Liver (tissue), 9 donors: ENCODE results near the gene RASAL2. TPM values are rescaled to one million over a fixed set of nuclear protein-coding genes. Genes with fewer than 3 reads are reported as not detected.

Source experiments
- DNase-seq: peaks from one replicate; pipeline ENCODE4 v3.0.0-alpha.2; 2017; ENCODE audit warnings: low spot score
- H3K27ac ChIP-seq, 2 donors: one replicate each; pipeline ENCODE4 v1.7.0; 2013; ENCODE audit warnings: inconsistent platforms in 2 of 2, low read length in 2 of 2, control low read depth in 1 of 2, low read depth in 1 of 2, mild to moderate bottlenecking in 1 of 2
- H3K27me3 ChIP-seq, 4 donors: one replicate each; pipeline versions ENCODE4 v1.6.1 to v1.7.0; 2013; ENCODE audit warnings: low read length in 3 of 4, inconsistent platforms in 1 of 4, mild to moderate bottlenecking in 1 of 4, moderate library complexity in 1 of 4; ENCODE audit not compliant: control insufficient read depth in 4 of 4, insufficient read depth in 4 of 4
- H3K36me3 ChIP-seq, 4 donors: one replicate each; pipeline versions ENCODE4 v1.6.1 to v1.7.0; 2013; ENCODE audit warnings: low read length in 3 of 4, mild to moderate bottlenecking in 3 of 4, low read depth in 1 of 4, moderate library complexity in 1 of 4; ENCODE audit not compliant: control insufficient read depth in 4 of 4, insufficient read depth in 3 of 4
- H3K4me1 ChIP-seq, 4 donors: one replicate each; pipeline versions ENCODE4 v1.6.1 to v1.7.0; 2013; ENCODE audit warnings: low read length in 3 of 4, mild to moderate bottlenecking in 3 of 4, moderate library complexity in 1 of 4; ENCODE audit not compliant: control insufficient read depth in 4 of 4, insufficient read depth in 4 of 4
- H3K4me3 ChIP-seq, 3 donors: one replicate each; pipeline versions ENCODE4 v1.6.1 to v1.7.0; 2013; ENCODE audit warnings: low read length in 3 of 3, control low read depth in 1 of 3, low read depth in 1 of 3, mild to moderate bottlenecking in 1 of 3
- H3K9ac ChIP-seq, 2 donors: one replicate each; pipeline ENCODE4 v1.7.0; 2013; ENCODE audit warnings: low read length in 2 of 2, mild to moderate bottlenecking in 2 of 2, moderate library complexity in 2 of 2, control low read depth in 1 of 2, low read depth in 1 of 2
- H3K9me3 ChIP-seq, 4 donors: one replicate each; pipeline versions ENCODE4 v1.6.1 to v1.7.0; 2013; ENCODE audit warnings: low read length in 3 of 4; ENCODE audit not compliant: control insufficient read depth in 4 of 4
- EGR1 ChIP-seq, 2 donors: IDR thresholded peaks; 2 replicates each; pipeline ENCODE4 v1.6.1; 2016 to 2018; ENCODE audit warnings: antibody characterized with exemption in 2 of 2, low read depth in 2 of 2
- FOXA1 ChIP-seq: IDR thresholded peaks from 2 replicates; pipeline ENCODE4 v1.6.1; 2016; ENCODE audit warnings: antibody characterized with exemption
- FOXA2 ChIP-seq: IDR thresholded peaks from 2 replicates; pipeline ENCODE4 v1.6.1; 2016; ENCODE audit warnings: antibody characterized with exemption
- GABPA ChIP-seq, 2 donors: IDR thresholded peaks in 1 of 2; conservative IDR thresholded peaks in 1 of 2; 2 replicates each; pipeline ENCODE4 v1.6.1; 2016; ENCODE audit warnings: antibody characterized with exemption in 2 of 2, mild to moderate bottlenecking in 1 of 2, moderate library complexity in 1 of 2
- HNF4A ChIP-seq, 2 donors: conservative IDR thresholded peaks; 2 replicates each; pipeline ENCODE4 v1.6.1; 2016; ENCODE audit warnings: antibody characterized with exemption in 2 of 2, mild to moderate bottlenecking in 2 of 2
- HNF4G ChIP-seq: IDR thresholded peaks from 2 replicates; pipeline ENCODE4 v1.6.1; 2016; ENCODE audit warnings: antibody characterized with exemption
- JUND ChIP-seq, 2 donors: IDR thresholded peaks; 2 replicates each; pipeline ENCODE4 v1.6.1; 2016; ENCODE audit warnings: antibody characterized with exemption in 2 of 2
- NR2F2 ChIP-seq: IDR thresholded peaks from 2 replicates; pipeline ENCODE4 v1.6.1; 2016; ENCODE audit warnings: antibody characterized with exemption
- RAD21 ChIP-seq, 2 donors: IDR thresholded peaks; 2 replicates each; pipeline ENCODE4 v1.6.1; 2016; ENCODE audit warnings: antibody characterized with exemption in 2 of 2, mild to moderate bottlenecking in 2 of 2
- RXRA ChIP-seq, 2 donors: IDR thresholded peaks; 2 replicates each; pipeline ENCODE4 v1.6.1; 2017 to 2018; ENCODE audit warnings: antibody characterized with exemption in 2 of 2, mild to moderate bottlenecking in 1 of 2
- SP1 ChIP-seq: IDR thresholded peaks from 2 replicates; pipeline ENCODE4 v1.6.1; 2018; ENCODE audit warnings: antibody characterized with exemption, mild to moderate bottlenecking
- TAF1 ChIP-seq: conservative IDR thresholded peaks from 2 replicates; pipeline ENCODE4 v1.6.1; 2016; ENCODE audit warnings: antibody characterized with exemption, mild to moderate bottlenecking
- YY1 ChIP-seq: IDR thresholded peaks from 2 replicates; pipeline ENCODE4 v1.6.1; 2016; ENCODE audit warnings: antibody characterized with exemption, mild to moderate bottlenecking
- WGBS: extraction: QIAGEN DNeasy Blood & Tissue Kit; methylation state at CpG from one replicate; pipeline ENCODE4 v1.1.7; 2013; 5-methylcytosine and 5-hydroxymethylcytosine counted together
- polyA plus RNA-seq, 2 donors: library from polyadenylated mRNA; stranded (reverse) in 1 of 2; unstranded in 1 of 2; fragments of 200-250 nt in 1 of 2; fragments of >200 nt in 1 of 2; fragmentation: Nextera tagmentation in 1 of 2; extraction: Ambion mirVana in 1 of 2; gene quantifications; one replicate each; pipeline versions ENCODE4 v1.2.1 to v1.2.3, GENCODE V29; 2013 to 2015
- total RNA-seq, 2 donors: library from RNA; depleted of rRNA; stranded (reverse); fragments of >200 nt; gene quantifications; one replicate each; pipeline ENCODE4 v1.2.3, GENCODE V29; 2014
- TF ChIP-seq, protein P1 (sequence below): IDR thresholded peaks from 2 replicates; pipeline ENCODE4 v1.6.1; 2016; ENCODE audit warnings: antibody characterized with exemption
- TF ChIP-seq, protein P2 (sequence below): IDR thresholded peaks from 2 replicates; pipeline ENCODE4 v1.6.1; 2016; ENCODE audit warnings: antibody characterized with exemption
- TF ChIP-seq, protein P3 (sequence below): IDR thresholded peaks from 2 replicates; pipeline ENCODE4 v1.6.1; 2016; ENCODE audit warnings: antibody characterized with exemption
- donor health status: healthy.
- donor health status: healthy.
- donor health status: healthy.
- donor health status: healthy.
- donor health status: healthy.

RASAL2 gene
- total and polyA plus RNA-seq, 4 donors, result 1.8 to 8.1 (median 4.1) TPM

DNA sequence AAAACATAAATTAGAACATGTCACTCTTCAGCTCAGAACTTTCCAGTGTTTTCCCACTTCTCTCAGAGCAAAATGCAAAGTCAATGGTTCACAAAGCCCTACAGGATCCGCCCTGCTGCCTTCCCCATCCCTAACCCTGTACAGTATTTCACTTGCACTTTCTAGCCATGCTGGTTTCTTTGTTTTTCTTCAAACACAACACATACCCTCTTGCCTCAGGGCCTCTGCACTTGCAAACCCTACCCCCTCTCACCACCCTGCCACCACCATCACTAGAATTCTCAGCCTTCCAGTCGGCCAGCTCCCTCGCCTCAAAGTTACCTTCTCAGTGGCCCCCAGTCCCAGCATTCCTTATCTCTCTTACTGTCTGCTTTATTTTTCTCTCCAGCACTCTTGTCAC, 436.6 kb downstream of the RASAL2 start:
- TF ChIP-seq TAF1, result no peak
- no peak for TF ChIP-seq FOXA1
- no peak for TF ChIP-seq EGR1 (IDR thresholded peaks at IDR 0.05; ENCODE audit: low read depth in 2 of 2)
- TF ChIP-seq, protein P1, sequence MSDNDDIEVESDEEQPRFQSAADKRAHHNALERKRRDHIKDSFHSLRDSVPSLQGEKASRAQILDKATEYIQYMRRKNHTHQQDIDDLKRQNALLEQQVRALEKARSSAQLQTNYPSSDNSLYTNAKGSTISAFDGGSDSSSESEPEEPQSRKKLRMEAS, result no peak
- TF ChIP-seq HNF4A (conservative IDR thresholded peaks at IDR 0.05), result no peak
- TF ChIP-seq SP1, result no peak
- TF ChIP-seq RAD21 (IDR thresholded peaks at IDR 0.05), result no peak
- TF ChIP-seq JUND (IDR thresholded peaks at IDR 0.05), result no peak
- TF ChIP-seq FOXA2, result no peak
- TF ChIP-seq, protein P2, sequence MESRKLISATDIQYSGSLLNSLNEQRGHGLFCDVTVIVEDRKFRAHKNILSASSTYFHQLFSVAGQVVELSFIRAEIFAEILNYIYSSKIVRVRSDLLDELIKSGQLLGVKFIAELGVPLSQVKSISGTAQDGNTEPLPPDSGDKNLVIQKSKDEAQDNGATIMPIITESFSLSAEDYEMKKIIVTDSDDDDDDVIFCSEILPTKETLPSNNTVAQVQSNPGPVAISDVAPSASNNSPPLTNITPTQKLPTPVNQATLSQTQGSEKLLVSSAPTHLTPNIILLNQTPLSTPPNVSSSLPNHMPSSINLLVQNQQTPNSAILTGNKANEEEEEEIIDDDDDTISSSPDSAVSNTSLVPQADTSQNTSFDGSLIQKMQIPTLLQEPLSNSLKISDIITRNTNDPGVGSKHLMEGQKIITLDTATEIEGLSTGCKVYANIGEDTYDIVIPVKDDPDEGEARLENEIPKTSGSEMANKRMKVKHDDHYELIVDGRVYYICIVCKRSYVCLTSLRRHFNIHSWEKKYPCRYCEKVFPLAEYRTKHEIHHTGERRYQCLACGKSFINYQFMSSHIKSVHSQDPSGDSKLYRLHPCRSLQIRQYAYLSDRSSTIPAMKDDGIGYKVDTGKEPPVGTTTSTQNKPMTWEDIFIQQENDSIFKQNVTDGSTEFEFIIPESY, result no peak
- TF ChIP-seq, protein P3, sequence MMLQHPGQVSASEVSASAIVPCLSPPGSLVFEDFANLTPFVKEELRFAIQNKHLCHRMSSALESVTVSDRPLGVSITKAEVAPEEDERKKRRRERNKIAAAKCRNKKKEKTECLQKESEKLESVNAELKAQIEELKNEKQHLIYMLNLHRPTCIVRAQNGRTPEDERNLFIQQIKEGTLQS, result no peak
- TF ChIP-seq HNF4G, result no peak
- no peak for TF ChIP-seq YY1
- no peak for TF ChIP-seq RXRA (IDR thresholded peaks at IDR 0.05)

DNA sequence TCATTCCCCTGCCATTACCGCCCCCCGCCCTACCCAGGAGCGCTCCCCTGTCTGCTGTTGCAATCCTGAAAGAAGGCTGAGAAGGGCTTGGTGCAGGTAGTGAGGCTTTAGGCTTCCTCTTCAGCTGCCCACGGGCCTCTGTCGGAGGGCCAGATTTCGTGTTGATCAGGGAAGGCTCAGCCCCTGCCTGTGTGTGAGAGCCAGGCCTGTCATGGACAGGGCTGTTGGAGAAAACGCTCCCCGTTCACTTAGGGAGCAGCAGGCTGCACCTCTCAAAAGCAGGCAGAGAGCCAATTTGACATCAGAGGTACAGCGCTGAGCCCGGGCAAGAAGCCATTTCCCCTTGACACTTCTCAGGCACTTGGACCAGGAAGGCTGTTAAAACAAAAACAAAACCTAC, 438.0 kb downstream of the RASAL2 start:
- Histone ChIP-seq H3K4me3 (no peak overlapping the region), H3K9ac (no peak overlapping the region), H3K4me1 (peaks cover 0 to 20% (median 8%) of the 10 kb centered on the region in 4 donors), H3K36me3 (no peaks in the 10 kb centered on the region), H3K9me3 (no peaks in the 10 kb centered on the region), H3K27ac (no peak overlapping the region), H3K27me3 (no peaks in the 10 kb centered on the region)
- WGBS, result 65% methylated on average over 10 of the region's 10 CpGs
- no peak for DNase-seq
- TF ChIP-seq NR2F2 (no peak), HNF4G (no peak), EGR1 (IDR thresholded peaks at IDR 0.05; ENCODE audit: low read depth in 2 of 2) (no peak), SP1 (no peak), GABPA (IDR thresholded peaks at IDR 0.05 in 1 of 2, conservative IDR thresholded peaks at IDR 0.05 in 1 of 2) (no peak), RXRA (IDR thresholded peaks at IDR 0.05) (no peak), YY1 (no peak), RAD21 (IDR thresholded peaks at IDR 0.05) (no peak), JUND (IDR thresholded peaks at IDR 0.05) (no peak), FOXA1 (no peak)
- TF ChIP-seq, protein P3, result no peak
- TF ChIP-seq, protein P2, result no peak

More for the DNA sequence above, 436.6 kb downstream of the RASAL2 start:
- WGBS, result 94% methylated on average over 3 of the region's 3 CpGs
- Histone ChIP-seq H3K9ac (no peak overlapping the region), H3K27me3 (no peaks in the 10 kb centered on the region), H3K27ac (no peak overlapping the region), H3K36me3 (no peaks in the 10 kb centered on the region), H3K4me1 (peaks cover 0 to 17% (median 4%) of the 10 kb centered on the region in 4 donors), H3K9me3 (no peaks in the 10 kb centered on the region), H3K4me3 (no peak overlapping the region)
- DNase-seq, result no peak
